ENCODE results near the gene SELENOW.
A peak's percentile ranks its signal among the peaks of the same experiment; 100 is the strongest.
"Not testable (repeated sequence)": the region's sequence is repeated elsewhere in the genome, so short reads cannot be mapped to it uniquely, and the experiment has no call there.

The SELENOW gene

DNA sequence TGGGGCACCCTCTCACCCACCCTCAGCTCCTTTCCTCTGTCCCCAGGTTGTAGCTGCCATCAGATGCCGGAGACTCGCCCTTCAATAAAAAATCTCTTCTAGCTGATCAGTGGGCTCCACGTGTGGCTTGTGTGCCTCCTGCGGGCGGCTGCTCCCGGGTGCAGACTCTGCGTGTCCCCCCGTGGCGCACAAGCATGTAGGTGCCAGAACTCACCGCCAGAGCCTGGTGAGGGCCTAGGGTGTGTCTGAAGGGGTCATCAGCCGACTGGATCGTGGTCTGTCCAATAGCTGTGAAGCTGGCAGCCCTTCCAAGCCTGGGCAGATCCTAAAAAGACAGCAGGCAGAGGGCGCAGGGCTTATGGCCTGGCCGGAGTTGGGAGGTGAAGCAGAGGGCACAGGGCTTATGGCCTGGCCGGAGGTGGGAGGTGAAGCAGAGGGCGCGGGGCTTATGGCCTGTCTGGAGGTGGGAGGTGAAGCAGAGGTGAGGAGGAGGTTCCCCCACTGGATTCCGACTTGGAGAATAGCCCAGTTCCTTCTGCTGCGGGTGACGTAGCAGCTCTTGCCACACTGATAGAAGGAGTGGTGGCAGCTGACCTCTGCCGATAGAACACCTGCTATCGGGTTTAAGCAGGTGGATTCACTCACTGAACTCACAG lies 21.4 kb upstream of the SELENOW start:
- DNase-seq (ENCODE audit: low spot score): no peak

DNA sequence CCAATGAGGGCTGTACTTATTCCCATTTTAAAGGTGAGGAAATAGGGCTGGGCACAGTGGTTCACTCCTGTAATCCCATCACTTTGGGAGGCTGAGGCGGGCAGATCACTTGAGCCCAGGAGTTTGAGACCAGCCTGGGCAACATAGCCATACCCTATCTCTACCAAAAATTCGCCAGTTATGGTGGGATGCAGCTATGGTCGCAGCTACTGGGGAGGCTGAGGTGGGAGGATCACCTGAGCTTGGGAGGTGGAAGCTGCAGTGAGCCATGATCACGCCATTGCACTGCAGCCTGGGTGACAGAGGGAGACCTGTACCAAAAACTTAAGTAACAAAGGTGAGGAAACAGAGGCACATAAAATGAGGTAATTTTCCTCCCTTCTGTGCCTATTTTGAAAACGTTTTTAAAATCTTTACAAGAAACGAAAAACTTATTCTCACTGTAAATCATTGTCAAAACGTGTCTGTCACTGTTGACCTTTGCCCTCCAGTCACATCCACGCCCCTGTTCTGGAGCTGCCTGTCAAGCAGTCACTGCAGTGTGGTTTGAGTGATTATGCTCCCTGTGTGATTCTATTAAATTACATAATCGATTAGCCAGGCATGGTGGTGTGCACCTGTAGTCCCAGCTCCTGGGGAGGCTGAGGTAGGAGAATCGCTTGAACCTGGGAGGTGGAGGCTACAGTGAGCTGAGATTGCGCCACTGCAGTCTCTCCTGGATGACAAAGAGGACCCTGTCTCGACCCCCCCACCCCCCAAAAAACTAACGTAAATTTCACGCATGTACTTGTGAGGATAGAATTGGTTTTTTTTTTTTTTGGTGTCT lies 20.7 kb upstream of the SELENOW start:
- DNase-seq (ENCODE audit: low spot score): no peak

DNA sequence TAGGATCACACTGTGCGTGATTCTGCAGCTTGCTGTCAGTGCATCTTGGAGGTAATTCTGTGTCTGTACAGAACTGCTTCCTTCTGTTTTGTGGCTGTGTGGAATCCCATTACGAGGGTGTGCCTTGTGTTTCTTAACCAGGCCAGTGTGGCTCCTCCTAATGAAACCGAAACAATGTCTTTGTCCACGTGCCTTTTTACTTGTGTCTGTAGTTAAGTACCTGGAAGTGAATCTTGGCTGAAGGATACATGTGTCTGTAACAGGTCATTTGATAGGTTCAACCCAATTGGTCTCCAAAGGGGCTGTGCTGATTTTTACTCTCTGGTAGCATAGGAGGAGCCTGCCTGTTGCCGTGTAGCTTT lies 20.1 kb upstream of the SELENOW start:
- no peak for DNase-seq (ENCODE audit: low spot score)

DNA sequence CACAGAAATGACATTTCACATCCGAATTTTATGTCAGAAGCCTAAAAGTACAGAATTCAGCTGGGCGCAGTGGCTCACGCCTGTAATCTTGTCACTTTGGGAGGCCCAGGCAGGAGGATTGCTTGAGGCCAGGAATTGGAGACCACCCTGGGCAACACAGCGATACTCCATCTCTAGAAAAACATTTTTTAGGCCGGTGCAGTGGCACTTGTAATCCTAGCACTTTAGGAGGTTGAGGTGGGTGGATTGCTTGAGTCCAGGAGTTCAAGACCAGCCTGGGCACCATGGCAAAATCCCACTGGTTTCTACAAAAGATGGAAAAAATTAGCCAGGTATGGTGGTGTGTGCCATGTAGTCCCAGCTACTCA lies 17.9 kb upstream of the SELENOW start:
- no peak for DNase-seq (ENCODE audit: low spot score)

DNA sequence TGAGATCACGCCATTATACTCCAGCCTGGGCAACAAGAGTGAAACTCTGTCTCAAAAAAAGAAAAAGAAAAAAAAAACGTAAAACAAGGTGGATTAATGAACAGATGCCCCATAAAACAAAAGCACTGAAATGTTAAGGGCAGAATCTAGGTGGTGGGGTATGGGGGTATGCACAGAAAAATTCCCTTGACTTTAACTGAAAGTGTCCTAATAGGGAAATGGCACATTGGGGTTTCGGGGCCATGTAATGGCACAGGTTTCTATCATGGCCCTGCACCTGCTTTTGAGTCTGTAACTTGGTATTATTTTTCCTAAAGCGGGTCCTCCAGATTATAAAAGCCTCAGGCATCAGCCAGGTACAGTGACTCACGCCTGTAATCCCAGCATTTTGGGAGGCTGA lies 16.9 kb upstream of the SELENOW start:
- no peak for DNase-seq (ENCODE audit: low spot score)

DNA sequence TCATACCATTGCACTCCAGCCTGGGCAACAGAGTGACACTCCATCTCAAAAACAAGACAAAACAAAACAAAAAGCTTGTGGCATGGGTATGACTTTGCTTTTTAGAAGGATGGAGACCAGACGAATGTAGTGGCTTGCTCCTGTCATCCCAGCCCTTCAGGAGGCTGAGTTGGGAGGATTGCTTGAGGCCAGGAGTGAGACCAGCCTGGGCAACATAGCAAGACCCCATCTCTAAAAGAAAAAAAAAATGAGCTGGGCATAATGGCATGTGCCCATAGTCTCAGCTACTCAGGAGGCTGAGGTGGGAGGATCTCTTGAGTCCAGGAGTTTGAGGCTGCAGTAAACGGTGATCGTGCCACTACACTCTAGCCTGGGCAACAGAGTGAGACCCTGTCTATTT lies 16.4 kb upstream of the SELENOW start:
- no peak for DNase-seq (ENCODE audit: low spot score)

DNA sequence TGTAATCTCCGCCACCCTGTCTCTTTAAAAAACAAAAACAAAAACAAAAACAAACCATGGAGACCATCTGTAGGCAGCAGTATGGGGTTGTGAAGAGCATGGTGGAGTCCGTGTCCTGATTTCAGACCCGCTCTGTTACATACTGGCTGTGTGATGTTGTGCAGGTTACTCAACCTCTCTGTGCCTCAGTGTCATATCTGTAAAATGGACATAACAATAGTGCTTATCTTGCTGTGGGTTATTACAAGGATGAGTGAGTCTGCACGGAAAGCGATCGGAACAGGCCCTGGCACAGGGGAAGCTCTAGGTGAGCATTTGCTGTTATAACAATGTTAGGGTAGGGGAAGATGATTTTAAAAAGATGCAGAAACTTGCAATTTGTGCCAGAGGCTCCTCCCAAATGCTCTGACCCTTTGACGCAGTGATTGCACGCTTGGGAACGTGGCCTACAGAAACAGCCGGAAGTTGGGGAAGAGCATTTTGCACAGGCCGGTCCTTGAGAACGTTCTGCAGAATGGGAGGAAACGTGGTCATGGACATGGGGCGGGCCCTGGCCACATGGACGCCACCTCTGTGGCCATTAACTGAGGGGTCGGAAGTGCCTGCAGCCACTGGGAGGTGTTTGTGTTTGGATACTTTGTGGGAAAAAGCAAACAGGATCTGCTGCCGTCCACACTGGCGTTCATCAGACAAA lies 15.7 kb upstream of the SELENOW start:
- no peak for DNase-seq (ENCODE audit: low spot score)

- DNase-seq (ENCODE audit: low spot score): not testable (repeated sequence)
These were observed 13.8 kb upstream of the SELENOW start for GRCh38 chr19:47764705-47765104.

GRCh38 chr19:47765523-47766358 lies 12.8 kb upstream of the SELENOW start:
- DNase-seq (ENCODE audit: low spot score): peak; percentile 53

- no peak for DNase-seq (ENCODE audit: low spot score)
These were observed 12.2 kb upstream of the SELENOW start for GRCh38 chr19:47766359-47766620.

- DNase-seq (ENCODE audit: low spot score): no peak
These were observed 11.8 kb upstream of the SELENOW start for GRCh38 chr19:47766670-47767069.

DNA sequence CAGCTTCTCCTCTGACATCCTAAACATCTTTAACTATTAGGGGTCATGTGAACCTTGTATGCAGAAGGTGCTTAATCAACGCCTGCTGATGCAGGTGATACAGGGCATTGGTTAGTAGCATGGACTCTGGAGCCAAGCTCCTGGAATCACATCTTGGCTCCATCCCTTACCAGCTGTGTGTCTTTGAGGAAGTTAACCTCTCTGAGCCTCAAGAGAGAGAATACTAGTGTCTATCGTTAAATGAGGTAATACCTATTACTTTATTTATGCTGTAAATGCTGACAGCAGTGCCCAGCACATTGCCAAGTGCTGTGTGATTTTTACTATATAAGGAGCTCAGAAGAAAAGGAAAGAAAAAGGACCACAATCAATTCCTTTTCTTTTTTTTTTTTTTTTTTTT lies 11.2 kb upstream of the SELENOW start:
- DNase-seq (ENCODE audit: low spot score): no peak

GRCh38 chr19:47768604-47769003 lies 9.9 kb upstream of the SELENOW start:
- no peak for DNase-seq (ENCODE audit: low spot score)

GRCh38 chr19:47769534-47769933 lies 9.0 kb upstream of the SELENOW start:
- no peak for DNase-seq (ENCODE audit: low spot score)

GRCh38 chr19:47771291-47771690 lies 7.2 kb upstream of the SELENOW start:
- not testable (repeated sequence) for DNase-seq (ENCODE audit: low spot score)

- DNase-seq (ENCODE audit: low spot score): no peak
These were observed 1.9 kb upstream of the SELENOW start for GRCh38 chr19:47776568-47776967.

- not testable (repeated sequence) for DNase-seq (ENCODE audit: low spot score)
These were observed 1.1 kb upstream of the SELENOW start for GRCh38 chr19:47777245-47778048.

GRCh38 chr19:47778954-47779351 lies 450 bp downstream of the SELENOW start:
- peak; percentile 31 for DNase-seq (ENCODE audit: low spot score)

DNA sequence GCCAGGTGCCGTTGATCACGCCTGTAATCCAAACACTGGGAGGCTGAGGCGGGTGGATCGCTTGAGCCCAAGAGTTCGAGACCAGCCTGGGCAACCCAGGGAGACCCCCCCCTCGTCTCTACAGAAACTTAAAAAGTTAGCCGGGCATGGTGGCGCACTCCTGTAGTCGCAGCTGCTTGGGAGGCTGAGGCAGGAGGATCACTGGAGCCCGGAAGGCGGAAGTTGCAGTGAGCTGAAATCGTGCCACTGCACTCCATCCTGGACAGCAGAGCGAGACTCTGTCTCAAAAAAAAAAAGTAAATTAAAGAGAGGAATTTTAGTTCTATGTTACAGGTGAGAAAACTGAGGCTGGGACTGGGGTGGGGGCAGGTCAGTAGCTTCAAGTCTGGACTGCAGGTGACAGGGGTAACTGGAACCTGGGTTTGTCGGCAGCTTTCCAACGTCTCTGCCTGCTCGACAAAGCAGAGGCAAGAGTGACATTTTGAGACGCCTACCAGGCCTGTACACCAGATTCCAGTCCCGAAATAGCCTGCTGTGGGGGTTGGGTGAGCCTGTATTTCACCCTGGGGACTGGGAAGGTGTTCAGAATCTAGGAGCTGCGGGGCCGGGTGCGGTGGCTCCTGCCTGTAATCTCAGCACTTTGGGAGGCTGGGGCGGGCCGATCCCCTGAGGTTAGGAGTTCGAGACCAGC lies 1.2 kb downstream of the SELENOW start:
- no peak for DNase-seq (ENCODE audit: low spot score)

GRCh38 chr19:47780215-47780551 lies 1.7 kb downstream of the SELENOW start:
- DNase-seq (ENCODE audit: low spot score): no peak

- DNase-seq (ENCODE audit: low spot score): peak; percentile 37
These were observed 3.2 kb downstream of the SELENOW start for GRCh38 chr19:47781590-47782262.

Data from RKO (cell line).